H9 (cell line): ENCODE data around the gene MYO1C. TPM values are rescaled to one million over a fixed set of nuclear protein-coding genes. Genes with fewer than 3 reads are reported as not detected.

Experiments used
- DNase-seq: peaks from one replicate; pipeline ENCODE4 v3.0.0-alpha.2; 2017
- H2AFZ ChIP-seq: one replicate; pipeline ENCODE4 v1.6.1; 2013; ENCODE audit warnings: mild to moderate bottlenecking, low read length, control low read depth, moderate library complexity
- H2AK5ac ChIP-seq: 2 replicates; pipeline ENCODE4 v1.6.1; 2013; ENCODE audit warnings: low read length, control low read depth, mixed read lengths; ENCODE audit not compliant: insufficient read length
- H2BK120ac ChIP-seq: one replicate; pipeline ENCODE4 v1.6.1; 2013; ENCODE audit warnings: low read depth, mild to moderate bottlenecking, low read length, control low read depth, inconsistent platforms; ENCODE audit not compliant: poor library complexity, severe bottlenecking
- H2BK12ac ChIP-seq: 2 replicates; pipeline ENCODE4 v1.6.1; 2013; ENCODE audit warnings: low read length, control low read depth, mixed read lengths, low read depth; ENCODE audit not compliant: insufficient read length
- H2BK15ac ChIP-seq: 2 replicates; pipeline ENCODE4 v1.6.1; 2013; ENCODE audit warnings: low read depth, low read length, control low read depth
- H2BK20ac ChIP-seq: one replicate; pipeline ENCODE4 v1.6.1; 2013; ENCODE audit warnings: low read depth, mild to moderate bottlenecking, low read length, control low read depth, inconsistent platforms; ENCODE audit not compliant: poor library complexity, severe bottlenecking
- H2BK5ac ChIP-seq: 2 replicates; pipeline ENCODE4 v1.6.1; 2013; ENCODE audit warnings: low read length, control low read depth, mixed read lengths; ENCODE audit not compliant: insufficient read length
- H3K14ac ChIP-seq: 2 replicates; pipeline ENCODE4 v1.6.1; 2013; ENCODE audit warnings: low read length, control low read depth; ENCODE audit not compliant: insufficient read depth
- H3K18ac ChIP-seq: 2 replicates; pipeline ENCODE4 v1.6.1; 2013; ENCODE audit warnings: low read depth, mild to moderate bottlenecking, mixed read lengths, low read length, control low read depth; ENCODE audit not compliant: insufficient read length
- H3K23ac ChIP-seq: 2 replicates; pipeline ENCODE4 v1.6.1; 2013; ENCODE audit warnings: low read length, control low read depth, mixed read lengths, low read depth; ENCODE audit not compliant: insufficient read length
- H3K23me2 ChIP-seq: 2 replicates; pipeline ENCODE4 v1.6.1; 2013; ENCODE audit warnings: low read depth, mild to moderate bottlenecking, mixed read lengths, low read length, control low read depth; ENCODE audit not compliant: insufficient read length, poor library complexity, severe bottlenecking
- H3K27ac ChIP-seq: 2 replicates; pipeline ENCODE4 v1.5.1; 2013; ENCODE audit warnings: low read length, control low read depth, mixed read lengths, low read depth; ENCODE audit not compliant: insufficient read length
- H3K27me3 ChIP-seq: 2 replicates; pipeline ENCODE4 v1.6.1; 2013; ENCODE audit warnings: low read length, control low read depth, inconsistent platforms; ENCODE audit not compliant: insufficient read depth
- H3K4ac ChIP-seq: 2 replicates; pipeline ENCODE4 v1.6.1; 2013; ENCODE audit warnings: low read depth, mild to moderate bottlenecking, control low read depth, inconsistent platforms, low read length, moderate library complexity
- H3K4me1 ChIP-seq: 2 replicates; pipeline ENCODE4 v1.6.1; 2013; ENCODE audit warnings: low read length, control low read depth, inconsistent platforms; ENCODE audit not compliant: insufficient read depth
- H3K4me2 ChIP-seq: 2 replicates; pipeline ENCODE4 v1.6.1; 2013; ENCODE audit warnings: low read length, control low read depth, mixed read lengths; ENCODE audit not compliant: insufficient read length, insufficient read depth
- H3K56ac ChIP-seq: 2 replicates; pipeline ENCODE4 v1.6.1; 2013; ENCODE audit warnings: low read depth, mild to moderate bottlenecking, mixed read lengths, low read length, control low read depth; ENCODE audit not compliant: insufficient read length
- H3K79me1 ChIP-seq: 2 replicates; pipeline ENCODE4 v1.6.1; 2013; ENCODE audit warnings: low read depth, mild to moderate bottlenecking, moderate library complexity, low read length, control low read depth, inconsistent platforms; ENCODE audit not compliant: insufficient read depth, poor library complexity, severe bottlenecking
- H3K79me2 ChIP-seq: 2 replicates; pipeline ENCODE4 v1.6.1; 2013; ENCODE audit warnings: low read length, control low read depth, inconsistent platforms; ENCODE audit not compliant: insufficient read depth
- H3K9ac ChIP-seq: 2 replicates; pipeline ENCODE4 v1.6.1; 2013; ENCODE audit warnings: low read length, control low read depth, mixed read lengths; ENCODE audit not compliant: insufficient read length; ENCODE audit errors: extremely low read depth
- H3K9me3 ChIP-seq: one replicate; pipeline ENCODE4 v1.6.1; 2013; ENCODE audit warnings: low read depth, low read length, inconsistent platforms; ENCODE audit not compliant: control insufficient read depth
- H3T11ph ChIP-seq: one replicate; pipeline ENCODE4 v1.6.1; 2013; ENCODE audit warnings: mild to moderate bottlenecking, low read length, control low read depth, inconsistent platforms
- H4K20me1 ChIP-seq: one replicate; pipeline ENCODE4 v1.6.1; 2013; ENCODE audit not compliant: control insufficient read depth, insufficient read length, insufficient read depth
- H4K5ac ChIP-seq: 2 replicates; pipeline ENCODE4 v1.6.1; 2013; ENCODE audit warnings: low read depth, mild to moderate bottlenecking, mixed read lengths, low read length, control low read depth; ENCODE audit not compliant: insufficient read length
- H4K8ac ChIP-seq: replicated peaks from 2 replicates; pipeline ENCODE4 v1.6.1; 2013; ENCODE audit warnings: low read length, control low read depth, mixed read lengths, low read depth; ENCODE audit not compliant: insufficient read length
- H4K91ac ChIP-seq: 2 replicates; pipeline ENCODE4 v1.6.1; 2013; ENCODE audit warnings: low read depth, mild to moderate bottlenecking, moderate library complexity, mixed read lengths, low read length, control low read depth; ENCODE audit not compliant: insufficient read length
- H3K27ac Mint-ChIP-seq, 3 experiments: 2 replicates in 2 of 3; 3 replicates in 1 of 3; pipeline ENCODE4 v1.8.0; 2020 to 2021; ENCODE audit warnings: mixed read lengths in 3 of 3, mild to moderate bottlenecking in 1 of 3, moderate library complexity in 1 of 3
- H3K27me3 Mint-ChIP-seq: 2 replicates; pipeline ENCODE4 v1.8.0; 2021; ENCODE audit warnings: low read depth, mild to moderate bottlenecking, moderate library complexity, mixed read lengths
- H3K36me3 Mint-ChIP-seq, 3 experiments: 2 replicates in 2 of 3; 3 replicates in 1 of 3; pipeline ENCODE4 v1.8.0; 2020 to 2021; ENCODE audit warnings: low read depth in 3 of 3, mixed read lengths in 3 of 3; ENCODE audit not compliant: insufficient read depth in 1 of 3
- H3K4me1 Mint-ChIP-seq, 2 experiments: 2 replicates each; pipeline ENCODE4 v1.8.0; 2020; ENCODE audit warnings: mixed read lengths in 2 of 2
- H3K4me3 Mint-ChIP-seq, 2 experiments: 2 replicates in 1 of 2; 3 replicates in 1 of 2; pipeline ENCODE4 v1.8.0; 2020 to 2021; ENCODE audit warnings: mild to moderate bottlenecking in 2 of 2, mixed read lengths in 2 of 2, moderate library complexity in 1 of 2
- H3K9me3 Mint-ChIP-seq, 2 experiments: 2 replicates in 1 of 2; 3 replicates in 1 of 2; pipeline ENCODE4 v1.8.0; 2020; ENCODE audit warnings: mild to moderate bottlenecking in 2 of 2, mixed read lengths in 2 of 2, moderate library complexity in 1 of 2
- CTCF ChIP-seq: fragments of 200-600 bp; sonication (generic); conservative IDR thresholded peaks from 3 replicates; pipeline ENCODE4 v1.8.0; 2021; ENCODE audit warnings: antibody characterized with exemption, mild to moderate bottlenecking
- WGBS: extraction: QIAGEN DNeasy Blood & Tissue Kit; methylation state at CpG from one replicate; pipeline ENCODE4 v1.1.7; 2013; ENCODE audit warnings: missing lambda C conversion rate, low lambda C conversion rate, mixed read lengths; ENCODE audit not compliant: insufficient read length; ENCODE audit errors: extremely low coverage; 5-methylcytosine and 5-hydroxymethylcytosine counted together
- total RNA-seq: library from RNA; stranded (reverse); gene quantifications from 2 replicates; pipeline ENCODE4 v1.2.1, GENCODE V29; 2021

MYO1C gene
- total RNA-seq, 1 experiment from 2014 or later, result 86.5 TPM

- Histone ChIP-seq H3T11ph (no peak overlapping the region), H3K9ac (no peak overlapping the region), H4K5ac (no peak overlapping the region), H3K27ac (no peak overlapping the region), H3K79me1 (no peaks in the 10 kb centered on the region), H3K4me1 (no peaks in the 10 kb centered on the region), H3K56ac (no peak overlapping the region), H2AK5ac (no peak overlapping the region), H3K14ac (no peak overlapping the region), H2BK5ac (no peak overlapping the region), H3K79me2 (no peaks in the 10 kb centered on the region), H3K4me2 (no peak overlapping the region), H3K4ac (no peak overlapping the region), H2AFZ (no peak overlapping the region), H2BK12ac (no peak overlapping the region), H3K27me3 (no peaks in the 10 kb centered on the region), H3K23me2 (peaks cover 6% of the 10 kb centered on the region), H4K8ac (no peak overlapping the region), H2BK15ac (no peak overlapping the region), H4K20me1 (no peaks in the 10 kb centered on the region), H4K91ac (no peak overlapping the region), H2BK120ac (no peak overlapping the region), H3K18ac (no peak overlapping the region), H3K9me3 (no peaks in the 10 kb centered on the region), H2BK20ac (no peak overlapping the region), H3K23ac (no peak overlapping the region)
- H3K4me3 Mint-ChIP-seq, result no peak overlapping the region
- peaks cover 2% of the 10 kb centered on the region; the same call in 1 of the 2 replicates for H3K27me3 Mint-ChIP-seq
- WGBS, result no CpG with 5 or more reads among the region's 11 CpGs
- peaks cover 2 to 63% (median 55%) of the 10 kb centered on the region in 3 experiments; a peak in 6 of 7 replicates for H3K36me3 Mint-ChIP-seq
- H3K9me3 Mint-ChIP-seq, result no peaks in the 10 kb centered on the region; a peak in 1 of 5 replicates
- TF ChIP-seq CTCF, result no peak
- peaks cover 11 to 19% of the 10 kb centered on the region in 2 experiments for H3K4me1 Mint-ChIP-seq
- peak overlapping the region in 1 of 3 experiments; percentile 0; a peak in 2 of 7 replicates for H3K27ac Mint-ChIP-seq
- DNase-seq, result no peak
Observed at GRCh38 chr17:1481736-1482135, 10.8 kb downstream of the MYO1C start.
